ENCODE measurements around the gene PPIC.

DNA sequence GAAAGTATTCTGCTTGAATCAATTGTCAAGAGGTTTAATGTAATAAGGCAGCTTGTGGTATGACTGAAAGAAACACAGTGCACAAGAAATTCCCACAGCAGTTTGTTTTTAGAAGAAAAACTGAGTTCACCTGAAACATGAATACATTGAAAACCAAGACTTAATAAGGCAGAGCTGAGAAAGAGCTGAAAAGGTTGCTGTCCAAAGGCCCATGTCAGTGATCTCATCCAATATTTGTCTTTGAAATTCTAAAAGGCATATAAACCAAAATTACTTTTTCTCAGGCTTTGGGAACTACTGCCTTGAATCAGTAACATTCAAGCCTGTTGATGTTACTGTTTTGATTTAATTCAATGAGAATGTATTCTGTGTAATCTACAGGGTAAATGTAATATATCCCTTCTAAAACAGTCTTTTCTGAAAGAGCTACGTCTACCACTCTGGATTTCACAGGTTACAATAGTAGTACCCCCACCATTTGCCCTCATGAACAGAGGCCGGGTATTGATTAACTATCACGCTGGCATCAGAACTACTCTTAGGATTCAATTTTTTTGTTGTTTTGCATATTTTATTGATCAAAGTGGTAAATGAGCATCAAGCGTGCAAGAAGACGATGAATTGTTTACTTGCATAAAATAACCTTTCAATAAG lies 57.8 kb downstream of the PPIC start:
- TF ChIP-seq, protein P1, sequence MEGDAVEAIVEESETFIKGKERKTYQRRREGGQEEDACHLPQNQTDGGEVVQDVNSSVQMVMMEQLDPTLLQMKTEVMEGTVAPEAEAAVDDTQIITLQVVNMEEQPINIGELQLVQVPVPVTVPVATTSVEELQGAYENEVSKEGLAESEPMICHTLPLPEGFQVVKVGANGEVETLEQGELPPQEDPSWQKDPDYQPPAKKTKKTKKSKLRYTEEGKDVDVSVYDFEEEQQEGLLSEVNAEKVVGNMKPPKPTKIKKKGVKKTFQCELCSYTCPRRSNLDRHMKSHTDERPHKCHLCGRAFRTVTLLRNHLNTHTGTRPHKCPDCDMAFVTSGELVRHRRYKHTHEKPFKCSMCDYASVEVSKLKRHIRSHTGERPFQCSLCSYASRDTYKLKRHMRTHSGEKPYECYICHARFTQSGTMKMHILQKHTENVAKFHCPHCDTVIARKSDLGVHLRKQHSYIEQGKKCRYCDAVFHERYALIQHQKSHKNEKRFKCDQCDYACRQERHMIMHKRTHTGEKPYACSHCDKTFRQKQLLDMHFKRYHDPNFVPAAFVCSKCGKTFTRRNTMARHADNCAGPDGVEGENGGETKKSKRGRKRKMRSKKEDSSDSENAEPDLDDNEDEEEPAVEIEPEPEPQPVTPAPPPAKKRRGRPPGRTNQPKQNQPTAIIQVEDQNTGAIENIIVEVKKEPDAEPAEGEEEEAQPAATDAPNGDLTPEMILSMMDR (IDR thresholded peaks at IDR 0.05) = no peak
- no peak for TF ChIP-seq EZH2 (IDR thresholded peaks at IDR 0.05; ENCODE audit: borderline replicate concordance, insufficient read depth, low read depth, low read length, poor library complexity, severe bottlenecking)
